NT2/D1 (cell line): ENCODE results near the gene SGK2.

Source experiments
- SUZ12 ChIP-seq: IDR thresholded peaks from 2 replicates; pipeline ENCODE4 v1.6.1; 2011; ENCODE audit not compliant: insufficient read length, insufficient read depth; ENCODE audit errors: extremely low read depth
- YY1 ChIP-seq: IDR thresholded peaks from 2 replicates; pipeline ENCODE4 v1.6.1; 2011; ENCODE audit not compliant: insufficient read length, insufficient read depth
- ZNF274 ChIP-seq: IDR thresholded peaks from 2 replicates; pipeline ENCODE4 v1.6.1; 2011; ENCODE audit warnings: mild to moderate bottlenecking, low read depth, low read length

GRCh38 chr20:43531091-43531443 lies 27.8 kb upstream of the SGK2 start:
- TF ChIP-seq YY1 (no peak), ZNF274 (no peak), SUZ12 (no peak)
